ENCODE measurements around the gene KIF2A. TPM values are rescaled to one million over a fixed set of nuclear protein-coding genes. Genes with fewer than 3 reads are reported as not detected.

The KIF2A gene
- total and polyA plus RNA-seq, 9 of the 15 experiments (the other 6 are each of a cell fraction or from before 2014, with no cell fraction given) = 42.6 to 126 (median 77.6) TPM

GRCh38 chr5:62418462-62419076 is 112.6 kb downstream of the KIF2A start (continued):
- TF ChIP-seq RCOR1 (IDR thresholded peaks at IDR 0.05; ENCODE audit: borderline replicate concordance in 1 of 2, low read depth in 2 of 2, low read length in 2 of 2) (0 out of 4 replicates have a peak, but pooled peaks of 1 of the 2 experiments have one; percentile 9), PREB (CRISPR knock-in tag; IDR thresholded peaks at IDR 0.05) (no peak), TAL1 (IDR thresholded peaks at IDR 0.05) (peak; percentile 38; the same call in 1 of the 2 replicates), THRAP3 (IDR thresholded peaks at IDR 0.05; ENCODE audit: borderline replicate concordance) (no peak), ZNF398 (CRISPR knock-in tag; IDR thresholded peaks at IDR 0.05) (no peak), NCOR1 (IDR thresholded peaks at IDR 0.05) (peak; percentile 41; the same call in 1 of the 2 replicates), SMARCA4 (IDR thresholded peaks at IDR 0.05) (no peak), ELF1 (tag; IDR thresholded peaks at IDR 0.05) (no peak), TEAD4 (IDR thresholded peaks at IDR 0.05; ENCODE audit: low read length) (0 out of 2 replicates have a peak, but pooled peaks have one; percentile 23), TEAD4 (CRISPR knock-in tag; IDR thresholded peaks at IDR 0.05; ENCODE audit: borderline replicate concordance) (no peak), ZC3H8 (IDR thresholded peaks at IDR 0.05) (no peak), SOX6 (IDR thresholded peaks at IDR 0.05) (peak; percentile 47; the same call in 1 of the 2 replicates), SIX5 (IDR thresholded peaks at IDR 0.05; ENCODE audit: borderline replicate concordance in 1 of 2, insufficient read depth in 1 of 2, low read depth in 1 of 2, low read length in 2 of 2) (no peak), SRSF7 (optimal IDR thresholded peaks at IDR 0.05; ENCODE audit: low read depth, low read length) (no peak), ZNF407 (IDR thresholded peaks at IDR 0.05; ENCODE audit: low read depth) (no peak)
